Endothelial cell of umbilical vein (primary cell): ENCODE measurements around the gene ANKRD39. TPM values are rescaled to one million over a fixed set of nuclear protein-coding genes. Genes with fewer than 3 reads are reported as not detected.

Experiments
- BruUV-seq: library from RNA; stranded (reverse); fragments of 400-500 nt; replicated peaks from 2 replicates; lab custom pipeline; 2021; lab: Mats Ljungman, UMichigan
- CTCF ChIA-PET: fragments of 300-600, 350-600 bp; sonication (Branson Sonifier 250); formaldehyde crosslinking; loops from one replicate; lab custom pipeline; 2021; ENCODE audit warnings: antibody characterized with exemption, inconsistent platforms; lab: Charles Lee
- POLR2A ChIA-PET: fragments of 300-600, 350-600 bp; sonication (Branson Sonifier 250); formaldehyde crosslinking; loops from one replicate; lab custom pipeline; 2021; ENCODE audit warnings: antibody characterized with exemption, inconsistent platforms; lab: Charles Lee
- DNase-seq: peaks from one replicate; pipeline ENCODE4 v3.0.0-alpha.2; 2011; ENCODE audit warnings: low read depth, low spot score
- FAIRE-seq: peaks from 2 replicates; lab custom pipeline; 2011; peaks lifted over from hg19 to GRCh38; lab: Jason Lieb, UNC
- H2AFZ ChIP-seq: 2 replicates; pipeline ENCODE4 v1.6.0; 2012; ENCODE audit warnings: low read depth, low read length, control low read depth, inconsistent platforms
- H3K27ac ChIP-seq: 2 replicates; pipeline ENCODE4 v1.5.1; 2011; ENCODE audit warnings: low read depth, mild to moderate bottlenecking, control low read depth, low read length, moderate library complexity; ENCODE audit not compliant: insufficient read depth
- H3K27me3 ChIP-seq, 2 experiments: 2 replicates each; pipeline versions ENCODE4 v1.6.0 to v1.6.1; 2011; ENCODE audit warnings: low read length in 2 of 2, mixed read lengths in 1 of 2; ENCODE audit not compliant: control insufficient read depth in 2 of 2, insufficient read depth in 2 of 2
- H3K36me3 ChIP-seq, 2 experiments: 2 replicates in 1 of 2; 3 replicates in 1 of 2; pipeline ENCODE4 v1.5.1; 2011; ENCODE audit warnings: low read length in 2 of 2, mild to moderate bottlenecking in 1 of 2, moderate library complexity in 1 of 2; ENCODE audit not compliant: control insufficient read depth in 2 of 2, insufficient read depth in 2 of 2; ENCODE audit errors: extremely low read depth in 1 of 2
- H3K4me1 ChIP-seq: 3 replicates; pipeline ENCODE4 v1.5.1; 2011; ENCODE audit warnings: mild to moderate bottlenecking, low read length; ENCODE audit not compliant: control insufficient read depth, insufficient read depth; ENCODE audit errors: extremely low read depth
- H3K4me2 ChIP-seq: 2 replicates; pipeline ENCODE4 v1.6.1; 2011; ENCODE audit warnings: low read length, control low read depth, mixed read lengths; ENCODE audit not compliant: insufficient read depth
- H3K4me3 ChIP-seq, 3 experiments: fragments of 200-600 bp in 1 of 3; sonication (generic), shearing (Covaris generic) in 1 of 3; replicated peaks in 1 of 3; 2 replicates each; pipeline ENCODE4 v1.5.1; 2011 to 2016; ENCODE audit warnings: control low read depth in 3 of 3, low read length in 3 of 3, mild to moderate bottlenecking in 2 of 3, inconsistent platforms in 1 of 3, low read depth in 1 of 3, moderate library complexity in 1 of 3; ENCODE audit not compliant: insufficient read depth in 1 of 3
- H3K79me2 ChIP-seq: 2 replicates; pipeline ENCODE4 v1.6.0; 2012; ENCODE audit warnings: low read length, inconsistent platforms; ENCODE audit not compliant: control insufficient read depth, insufficient read depth
- H3K9ac ChIP-seq: replicated peaks from 2 replicates; pipeline ENCODE3; 2011; ENCODE audit warnings: low read length, control low read depth; ENCODE audit not compliant: insufficient read depth; ENCODE audit errors: extremely low read depth
- H3K9me1 ChIP-seq: replicated peaks from 3 replicates; pipeline ENCODE4 v1.6.0; 2011; ENCODE audit warnings: mild to moderate bottlenecking, low read length; ENCODE audit not compliant: control insufficient read depth, insufficient read depth; ENCODE audit errors: extremely low read depth
- H3K9me3 ChIP-seq: replicated peaks from 2 replicates; pipeline ENCODE4 v1.5.1; 2012; ENCODE audit warnings: low read length, inconsistent platforms; ENCODE audit not compliant: control insufficient read depth, insufficient read depth
- H4K20me1 ChIP-seq: replicated peaks from 2 replicates; pipeline ENCODE3; 2011; ENCODE audit warnings: mild to moderate bottlenecking, low read length; ENCODE audit not compliant: control insufficient read depth, insufficient read depth; ENCODE audit errors: extremely low read depth
- CTCF ChIP-seq, 2 donors: IDR thresholded peaks; 1 replicate in 1 of 2; 2 replicates in 1 of 2; pipeline ENCODE4 v1.5.1; 2011; ENCODE audit warnings: low read length in 2 of 2, mild to moderate bottlenecking in 2 of 2, moderate library complexity in 2 of 2, control low read depth in 1 of 2, inconsistent platforms in 1 of 2, low read depth in 1 of 2; ENCODE audit not compliant: insufficient read depth in 1 of 2; ENCODE audit errors: extremely low read depth in 1 of 2
- EZH2 ChIP-seq: IDR thresholded peaks from 2 replicates; pipeline ENCODE4 v1.6.1; 2012; ENCODE audit warnings: borderline replicate concordance, low read depth, mild to moderate bottlenecking, moderate library complexity, low read length, inconsistent platforms; ENCODE audit not compliant: severe bottlenecking
- FOS ChIP-seq: IDR thresholded peaks from 2 replicates; pipeline ENCODE4 v1.6.1; 2011; ENCODE audit warnings: mild to moderate bottlenecking, low read length, moderate library complexity, borderline replicate concordance; ENCODE audit not compliant: insufficient read depth
- GATA2 ChIP-seq: IDR thresholded peaks from 2 replicates; pipeline ENCODE4 v1.7.0; 2011; ENCODE audit warnings: low read depth, mild to moderate bottlenecking, moderate library complexity, mixed read lengths, low read length; ENCODE audit not compliant: insufficient read length, insufficient read depth
- JUN ChIP-seq: IDR thresholded peaks from 2 replicates; pipeline ENCODE4 v1.6.1; 2011; ENCODE audit warnings: borderline replicate concordance, low read depth; ENCODE audit not compliant: insufficient read length, insufficient read depth
- MAX ChIP-seq: IDR thresholded peaks from 2 replicates; pipeline ENCODE4 v1.6.1; 2011; ENCODE audit not compliant: insufficient read depth, insufficient read length
- MYC ChIP-seq: IDR thresholded peaks from one replicate; pipeline ENCODE4 v1.6.1; 2011; ENCODE audit warnings: mild to moderate bottlenecking, low read depth, low read length
- POLR2A ChIP-seq: IDR thresholded peaks from 2 replicates; pipeline ENCODE4 v1.6.1; 2012; ENCODE audit warnings: low read depth, mild to moderate bottlenecking, control low read depth, low read length
- POLR2AphosphoS5 ChIP-seq: IDR thresholded peaks from 2 replicates; pipeline ENCODE4 v1.6.1; 2012; ENCODE audit warnings: low read depth, mild to moderate bottlenecking, control low read depth, low read length, moderate library complexity; ENCODE audit not compliant: insufficient read depth
- dilution Hi-C: fragments of 300-500 bp; cut with MboI; formaldehyde crosslinking; loops from one replicate; pipeline ENCODE4 v1.15.0; 2019; ENCODE audit warnings: low sequenced_read_pairs; ENCODE audit not compliant: extremely low pct_ligation_motif_present
- intact Hi-C: fragments of 100-400 bp; cut with micrococcal nuclease; formaldehyde crosslinking; loops from one replicate; pipeline ENCODE4 v1.10.0; 2022
- polyA plus RNA-seq, 4 experiments: library from polyadenylated mRNA; depleted of rRNA in 3 of 4; stranded (reverse) in 3 of 4; unstranded in 1 of 4; fragments of >200 nt; gene quantifications; 2 replicates each; pipeline versions ENCODE4 v1.2.1 to v1.2.3, GENCODE V29; 2011 to 2012; ENCODE audit warnings: missing spikeins in 1 of 4
- total RNA-seq: library from RNA; stranded (reverse); gene quantifications from 2 replicates; pipeline ENCODE4 v1.2.3, GENCODE V29; 2021

ANKRD39 gene
- total and polyA plus RNA-seq, 2 donors (not counting 3 experiments of a cell fraction or from before 2014, with no cell fraction given), result 14.7 to 17.9 TPM

GRCh38 chr2:96898135-96898505, 40.3 kb upstream of the ANKRD39 start:
- BruUV-seq, result no TSS peak
- TF ChIP-seq MAX, result no peak
- TF ChIP-seq POLR2AphosphoS5, result no peak
- TF ChIP-seq MYC, result no peak
- no peak for TF ChIP-seq JUN
- TF ChIP-seq POLR2A, result no peak
- TF ChIP-seq GATA2, result no peak
- no peak for TF ChIP-seq FOS
- TF ChIP-seq EZH2, result no peak
- no peak for TF ChIP-seq CTCF (IDR thresholded peaks at IDR 0.05; ENCODE audit: extremely low read depth in 1 of 2, insufficient read depth in 1 of 2, low read depth in 1 of 2, low read length in 2 of 2)
- no peak overlapping the region for H3K9ac ChIP-seq
- dilution Hi-C loops, result no loop called here
- no peaks in the 10 kb centered on the region for H3K79me2 ChIP-seq
- ChIA-PET POLR2A (no interaction called here), CTCF (interaction anchor here (1.3 kb wide), 1 partner anchor 53 kb away, joined by 4 read pairs; no protein-coding TSS in a partner anchor)
- no peaks in the 10 kb centered on the region for H3K9me3 ChIP-seq
- H3K9me1 ChIP-seq, result no peaks in the 10 kb centered on the region
- intact Hi-C loops, result no loop called here
- DNase-seq (no peak), FAIRE-seq (no peak)
- no peak overlapping the region for H3K4me3 ChIP-seq
- no peaks in the 10 kb centered on the region for H3K36me3 ChIP-seq
- no peaks in the 10 kb centered on the region for H3K4me1 ChIP-seq
- no peak overlapping the region for H2AFZ ChIP-seq
- no peaks in the 10 kb centered on the region for H3K27me3 ChIP-seq
- no peak overlapping the region for H3K27ac ChIP-seq
- H4K20me1 ChIP-seq, result no peaks in the 10 kb centered on the region
- H3K4me2 ChIP-seq, result no peak overlapping the region
